Pons (tissue), 1 donor: ENCODE data around the gene PRSS16.
"Not testable (repeated sequence)": the region's sequence is repeated elsewhere in the genome, so short reads cannot be mapped to it uniquely, and the experiment has no call there.

Experiments used
- DNase-seq: peaks from one replicate; pipeline ENCODE4 v3.0.0-alpha.2; 2016; ENCODE audit warnings: low spot score

The PRSS16 gene, protein sequence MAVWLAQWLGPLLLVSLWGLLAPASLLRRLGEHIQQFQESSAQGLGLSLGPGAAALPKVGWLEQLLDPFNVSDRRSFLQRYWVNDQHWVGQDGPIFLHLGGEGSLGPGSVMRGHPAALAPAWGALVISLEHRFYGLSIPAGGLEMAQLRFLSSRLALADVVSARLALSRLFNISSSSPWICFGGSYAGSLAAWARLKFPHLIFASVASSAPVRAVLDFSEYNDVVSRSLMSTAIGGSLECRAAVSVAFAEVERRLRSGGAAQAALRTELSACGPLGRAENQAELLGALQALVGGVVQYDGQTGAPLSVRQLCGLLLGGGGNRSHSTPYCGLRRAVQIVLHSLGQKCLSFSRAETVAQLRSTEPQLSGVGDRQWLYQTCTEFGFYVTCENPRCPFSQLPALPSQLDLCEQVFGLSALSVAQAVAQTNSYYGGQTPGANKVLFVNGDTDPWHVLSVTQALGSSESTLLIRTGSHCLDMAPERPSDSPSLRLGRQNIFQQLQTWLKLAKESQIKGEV

DNA sequence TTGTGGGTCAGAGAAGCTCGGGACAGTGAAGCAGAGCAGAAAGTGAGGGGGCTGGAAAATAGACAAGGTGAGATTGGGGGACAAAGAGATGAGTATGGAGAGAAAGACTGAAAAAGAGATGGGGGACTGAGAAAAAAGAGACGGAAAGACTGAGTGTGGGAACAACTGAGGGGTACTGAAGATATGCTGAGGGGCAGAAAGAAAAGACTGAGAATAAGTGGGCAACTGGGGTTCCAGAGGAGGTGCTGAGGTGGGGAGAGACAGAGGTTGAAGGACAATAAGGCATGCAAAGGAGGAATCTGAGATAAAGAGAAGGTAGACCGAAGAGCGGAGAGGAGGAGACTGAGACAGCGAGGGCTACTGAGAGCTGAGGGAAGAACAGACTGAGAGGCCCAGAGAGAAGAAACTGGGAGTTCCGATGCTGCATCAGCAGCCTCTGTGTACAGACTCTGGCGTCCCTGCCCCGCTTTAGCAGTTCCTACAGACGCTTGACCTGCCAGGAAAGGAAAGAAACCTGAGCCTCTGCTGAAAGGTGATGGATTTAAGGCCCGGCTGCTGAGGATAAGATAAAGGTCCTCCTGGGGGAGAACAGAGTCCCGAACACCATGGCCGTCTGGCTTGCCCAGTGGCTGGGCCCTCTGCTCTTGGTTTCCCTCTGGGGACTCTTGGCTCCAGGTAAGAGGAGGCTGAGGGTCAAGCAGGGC, at the start of gene PRSS16:
Gene PRSS16 (plus strand): TSS at position 569 of the 704 bp plus-strand sequence. CDS start 37 bp downstream, at position 606.
- DNase-seq: no peak

DNA sequence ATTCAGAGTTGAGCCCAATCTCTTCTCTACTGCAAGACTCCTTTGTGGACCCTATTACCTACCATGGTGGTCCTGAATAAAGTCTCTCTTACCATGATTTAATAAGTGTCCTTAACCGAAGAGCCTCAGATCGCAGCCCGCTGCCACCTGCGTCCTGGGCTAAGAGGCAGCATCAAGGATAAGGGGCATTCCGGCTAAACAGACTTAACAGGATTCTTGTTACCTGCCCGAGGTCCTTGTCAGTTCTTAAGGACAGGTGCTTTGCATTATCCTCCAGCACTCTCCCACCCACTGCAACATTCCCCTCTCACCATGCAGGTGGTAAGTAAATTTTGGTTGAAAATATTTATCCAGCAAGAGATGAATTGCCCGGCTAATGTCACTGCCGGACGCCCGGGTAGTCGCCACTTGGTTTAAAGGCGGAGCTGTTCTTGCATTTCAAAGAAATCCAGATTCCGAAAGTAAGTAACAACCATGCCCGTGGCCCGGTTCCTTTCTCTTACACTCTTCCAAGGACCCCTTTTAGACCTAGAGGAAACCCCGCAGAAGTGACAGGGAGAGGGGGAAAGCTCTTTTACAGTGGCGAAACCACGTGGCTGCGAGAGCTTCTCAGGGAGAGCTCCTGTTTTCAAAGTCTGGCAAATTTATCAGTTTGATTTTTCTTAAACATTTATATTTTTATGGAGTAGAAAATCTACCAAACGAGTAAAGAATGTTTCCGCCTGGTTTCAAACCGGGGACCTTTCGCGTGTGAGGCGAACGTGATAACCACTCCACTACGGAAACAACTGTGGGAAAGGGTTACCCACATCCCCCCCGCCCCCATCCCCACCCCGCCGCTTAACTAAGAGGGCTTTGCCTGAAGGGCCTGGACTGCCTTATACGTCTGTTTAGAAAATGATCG, 41.9 kb upstream of the PRSS16 start:
- no peak for DNase-seq

DNA sequence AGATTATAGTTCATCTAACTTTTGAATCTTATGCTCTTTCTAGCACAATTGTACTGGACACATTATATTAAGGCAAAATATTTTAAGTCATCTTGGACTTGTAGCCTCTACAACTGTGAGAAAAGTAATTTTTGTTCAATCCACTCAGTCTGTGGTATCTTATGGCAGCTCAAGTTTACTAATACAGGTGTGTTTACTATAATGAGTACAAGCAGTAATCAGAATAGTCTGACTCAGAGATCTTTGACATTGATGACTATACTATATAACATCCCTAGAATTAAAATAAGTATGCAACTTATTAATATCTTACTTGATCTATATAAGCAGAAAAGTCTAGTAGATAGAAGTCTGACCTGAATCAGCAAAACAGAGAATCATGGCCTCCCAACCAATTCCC, 40.7 kb upstream of the PRSS16 start:
- no peak for DNase-seq

DNA sequence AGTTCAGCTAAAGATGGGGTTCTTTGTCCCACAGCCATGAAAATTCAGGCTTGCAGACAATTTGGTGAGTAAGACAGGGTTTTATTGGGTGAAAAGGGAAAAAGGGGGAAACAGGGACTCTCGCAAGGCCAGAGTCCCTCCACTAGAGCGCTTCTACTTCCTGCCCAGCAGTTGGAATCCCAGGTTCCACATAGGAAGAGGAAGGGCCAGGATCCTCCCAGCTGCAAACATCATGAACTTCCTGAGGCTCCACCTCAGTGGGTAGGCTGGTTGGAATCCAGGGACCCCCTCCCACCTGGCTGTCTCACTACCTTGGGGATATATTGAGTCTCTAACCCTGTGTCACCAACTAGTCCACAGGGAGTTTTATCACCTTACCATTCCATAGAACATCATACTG, 39.5 kb upstream of the PRSS16 start:
- no peak for DNase-seq

DNA sequence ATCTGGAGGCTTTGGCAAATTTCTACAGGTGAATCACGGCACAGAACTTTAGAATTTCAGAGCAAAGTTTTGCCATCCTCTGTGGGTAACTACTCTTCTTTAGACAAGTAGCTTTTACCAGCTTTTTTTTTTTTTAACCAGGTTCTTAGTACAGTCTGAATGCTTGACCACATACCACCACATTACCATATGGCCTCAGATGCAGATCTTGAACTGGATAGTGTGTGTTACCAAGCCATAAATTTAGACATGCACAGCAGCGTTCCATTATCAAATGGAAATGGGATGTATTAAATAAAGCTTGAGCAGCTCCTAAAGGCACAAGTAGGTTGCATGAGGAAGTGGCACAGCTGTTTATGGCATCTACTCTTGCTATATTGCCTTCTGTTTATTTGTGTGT, 38.3 kb upstream of the PRSS16 start:
- DNase-seq: no peak

DNA sequence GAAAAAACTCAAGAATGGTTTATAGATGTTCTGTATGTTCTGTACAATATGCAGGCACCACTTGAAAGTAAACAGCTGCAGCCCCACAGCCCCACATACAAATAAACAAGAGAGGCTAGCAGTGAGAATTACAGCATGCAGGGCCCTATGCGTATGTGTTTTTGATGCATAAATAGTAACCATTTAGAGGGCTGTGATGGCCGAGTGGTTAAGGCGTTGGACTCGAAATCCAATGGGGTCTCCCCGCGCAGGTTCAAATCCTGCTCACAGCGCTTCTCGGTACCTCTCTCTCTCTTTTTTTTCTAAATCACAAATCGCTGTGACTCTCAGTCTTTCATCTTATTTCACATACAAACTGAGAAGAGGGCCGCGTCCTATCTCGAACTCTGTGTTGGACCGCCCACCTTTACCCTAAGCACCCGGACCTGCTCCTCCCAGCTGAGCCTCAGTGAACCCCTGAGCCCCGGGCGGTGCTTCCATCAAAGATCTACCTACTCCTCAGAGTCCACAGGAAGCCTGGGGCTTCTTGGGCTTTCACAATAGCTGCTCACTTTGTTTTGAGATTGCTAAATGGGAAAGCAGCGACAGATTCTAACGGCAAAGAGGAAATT, 37.7 kb upstream of the PRSS16 start:
- no peak for DNase-seq

DNA sequence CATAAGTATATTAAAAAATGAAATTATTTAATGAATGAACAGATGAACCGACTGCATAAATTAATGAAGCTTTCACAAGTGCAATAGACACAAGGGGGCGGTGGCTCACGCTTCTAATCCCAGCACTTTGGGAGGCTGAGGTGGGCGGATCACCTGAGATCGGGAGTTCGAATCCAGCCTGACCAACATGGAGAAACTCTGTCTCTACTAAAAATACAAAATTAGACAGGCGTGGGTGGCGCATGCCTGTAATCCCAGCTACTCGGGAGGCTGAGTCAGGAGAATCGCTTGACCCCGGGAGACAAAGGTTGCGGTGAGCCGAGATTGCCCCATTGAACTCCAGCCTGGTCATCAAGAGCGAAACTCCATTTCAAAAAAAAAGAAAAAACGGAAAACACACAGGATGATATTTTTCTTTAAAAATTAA, 34.4 kb upstream of the PRSS16 start:
- not testable (repeated sequence) for DNase-seq

DNA sequence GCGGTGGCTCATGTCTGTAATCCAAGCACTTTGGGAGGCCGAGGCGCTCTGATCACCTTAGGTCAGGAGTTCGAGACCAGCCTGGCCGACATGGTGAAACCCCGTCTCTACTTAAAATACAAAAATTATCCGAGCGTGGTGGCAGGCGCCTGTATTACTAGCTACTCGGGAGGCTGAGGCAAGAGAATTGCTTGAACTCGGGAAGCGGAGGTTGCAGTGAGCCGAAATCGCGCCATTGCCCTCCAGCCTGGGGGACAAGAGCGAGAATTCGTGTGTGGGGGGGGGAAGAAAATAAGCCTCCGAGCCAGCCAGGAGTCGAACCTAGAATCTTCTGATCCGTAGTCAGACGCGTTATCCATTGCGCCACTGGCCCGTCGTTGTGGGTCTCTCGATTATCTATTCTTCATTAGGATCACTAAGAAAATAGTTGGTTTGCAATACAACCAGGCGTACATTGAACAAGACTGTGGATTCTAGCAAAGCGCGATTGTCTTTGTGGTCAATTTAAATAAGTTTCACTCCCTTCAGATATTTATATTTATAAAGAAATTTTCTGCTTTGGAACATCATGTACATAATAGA, 33.9 kb upstream of the PRSS16 start:
- DNase-seq: no peak

DNA sequence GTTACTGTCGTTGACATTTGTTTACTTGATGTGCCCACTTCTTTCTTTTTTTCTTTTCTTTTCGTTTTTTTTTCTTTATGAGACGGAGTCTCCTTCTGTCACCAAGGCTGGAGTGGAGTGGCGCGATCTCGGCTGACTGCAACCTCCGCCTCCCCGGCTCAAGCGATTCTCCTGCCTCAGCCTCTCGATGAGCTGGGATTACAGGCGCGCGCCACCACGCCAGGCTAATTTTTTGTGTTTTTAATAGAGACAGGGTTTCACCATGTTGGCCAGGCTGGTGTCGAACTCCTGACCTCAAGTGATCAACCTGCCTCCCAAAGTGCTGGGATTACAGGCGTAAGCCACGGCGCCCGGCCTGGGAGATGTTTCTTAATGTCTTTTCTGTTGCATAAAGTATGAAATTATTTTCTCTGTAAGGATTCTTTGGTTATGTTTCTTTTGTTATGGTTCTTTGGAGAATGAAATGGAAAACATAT, 33.3 kb upstream of the PRSS16 start:
- no peak for DNase-seq

DNA sequence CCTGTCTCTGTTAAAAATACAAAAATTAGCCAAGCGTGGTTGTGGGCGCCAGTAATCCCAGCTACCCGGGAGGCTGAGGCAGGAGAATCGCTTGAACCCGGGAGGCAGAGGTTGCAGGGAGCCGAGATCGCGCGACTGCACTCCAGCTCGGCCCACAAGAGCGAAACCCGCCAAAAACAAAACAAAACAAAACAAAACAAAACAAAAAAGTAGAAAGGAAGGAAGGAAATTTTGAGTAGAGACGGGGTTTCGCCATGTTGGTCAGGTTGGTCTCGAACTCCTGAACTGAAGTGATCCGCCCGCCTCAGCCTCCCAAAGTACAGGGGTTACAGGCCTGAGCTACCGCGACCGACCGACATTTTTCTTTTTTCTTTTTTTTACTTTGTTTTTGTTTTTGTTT, 30.6 kb upstream of the PRSS16 start:
- DNase-seq: no peak

DNA sequence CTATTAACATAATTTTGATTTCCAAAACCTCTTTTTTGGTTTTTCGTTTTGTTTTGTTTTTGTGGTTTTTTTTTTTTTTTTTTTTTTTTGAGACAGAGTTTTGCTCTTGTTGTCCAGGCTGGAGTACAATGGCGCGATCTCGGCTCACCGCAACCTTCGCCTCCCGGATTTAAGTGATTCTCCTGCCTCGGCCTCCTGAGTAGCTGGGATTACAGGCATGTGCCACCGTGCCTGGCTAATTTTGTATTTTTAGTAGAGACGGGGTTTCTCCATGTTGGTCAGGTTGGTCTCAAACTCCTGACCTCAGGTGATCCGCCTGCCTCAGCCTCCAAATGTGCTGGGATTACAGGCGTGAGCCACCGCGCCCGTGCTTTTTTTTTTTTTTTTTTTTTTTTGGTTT, 24.5 kb upstream of the PRSS16 start:
- DNase-seq: not testable (repeated sequence)

DNA sequence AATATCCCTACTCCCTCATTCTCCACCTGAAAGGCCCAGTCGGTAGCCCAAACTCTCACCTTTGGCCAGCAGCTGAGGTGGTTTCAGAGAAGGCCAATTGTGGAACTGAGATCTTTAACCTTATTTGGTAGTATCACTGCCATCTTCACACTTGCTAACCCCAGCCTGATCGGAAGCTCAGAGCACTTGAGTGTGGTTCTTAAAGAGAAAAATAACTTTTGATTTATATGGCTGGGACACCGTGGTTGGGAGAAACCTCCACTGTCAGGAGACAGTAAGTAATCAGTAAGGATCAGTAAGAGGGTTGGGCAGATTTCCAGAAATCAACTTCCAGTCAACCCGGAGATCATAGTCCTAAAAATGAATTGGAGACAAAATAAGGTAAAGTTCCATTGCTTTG, 22.8 kb upstream of the PRSS16 start:
- no peak for DNase-seq

DNA sequence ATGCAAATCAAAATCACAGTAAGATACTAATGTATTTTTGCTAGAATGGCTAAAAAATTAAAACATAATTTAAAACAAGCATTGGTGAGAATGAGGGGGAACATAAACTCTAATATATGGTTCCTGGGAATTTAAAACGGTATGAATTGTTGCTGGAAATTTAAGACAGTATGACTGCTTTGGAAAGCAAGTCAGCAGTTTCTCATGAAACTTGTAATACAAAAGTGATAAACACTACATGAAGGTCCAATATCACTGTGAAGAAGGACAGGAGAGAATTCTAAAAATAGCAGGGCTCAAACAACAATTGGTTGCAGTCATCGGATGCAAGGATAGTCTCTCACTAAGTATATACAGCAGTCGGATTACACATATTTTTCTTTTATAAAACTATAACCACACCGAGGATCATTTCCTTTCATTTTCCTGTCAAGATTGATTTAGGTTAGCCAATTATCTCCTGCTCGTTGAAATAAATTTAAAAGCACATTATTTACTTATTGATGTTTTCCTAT, 18.5 kb upstream of the PRSS16 start:
- DNase-seq: no peak

DNA sequence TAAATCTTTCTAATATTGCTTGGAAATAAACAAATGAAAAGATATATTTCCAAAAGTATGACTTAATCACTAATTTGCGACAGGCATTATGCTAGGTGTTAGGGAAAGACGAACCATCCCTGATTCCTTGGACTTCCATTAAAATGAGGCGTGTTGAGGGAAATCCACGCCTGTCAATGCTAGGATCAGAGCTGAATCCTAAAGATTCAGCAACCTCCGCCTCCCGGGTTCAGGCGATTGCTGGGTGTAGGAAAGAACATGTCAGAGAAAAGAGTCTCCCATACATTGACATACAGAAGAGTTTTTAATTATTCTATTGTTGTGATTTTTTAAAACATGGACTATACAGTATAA, 16.8 kb upstream of the PRSS16 start:
- DNase-seq: no peak

DNA sequence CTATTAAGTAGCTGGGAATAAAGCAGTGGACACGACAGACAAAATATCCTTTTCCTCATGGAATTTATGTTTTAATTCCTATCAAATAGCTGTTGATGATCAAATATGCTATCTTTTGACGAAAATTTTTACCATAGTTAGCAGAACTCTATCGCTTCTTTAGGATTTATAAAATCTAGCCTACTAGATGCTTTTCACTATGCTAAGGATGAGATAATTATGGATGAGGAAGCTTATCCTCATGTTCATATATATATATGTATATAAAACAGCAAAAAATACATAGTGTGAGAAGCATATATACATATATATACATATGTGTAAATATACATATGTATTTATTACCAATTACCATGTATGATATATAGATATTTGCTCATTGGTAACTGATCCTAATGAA, 12.9 kb upstream of the PRSS16 start:
- no peak for DNase-seq

DNA sequence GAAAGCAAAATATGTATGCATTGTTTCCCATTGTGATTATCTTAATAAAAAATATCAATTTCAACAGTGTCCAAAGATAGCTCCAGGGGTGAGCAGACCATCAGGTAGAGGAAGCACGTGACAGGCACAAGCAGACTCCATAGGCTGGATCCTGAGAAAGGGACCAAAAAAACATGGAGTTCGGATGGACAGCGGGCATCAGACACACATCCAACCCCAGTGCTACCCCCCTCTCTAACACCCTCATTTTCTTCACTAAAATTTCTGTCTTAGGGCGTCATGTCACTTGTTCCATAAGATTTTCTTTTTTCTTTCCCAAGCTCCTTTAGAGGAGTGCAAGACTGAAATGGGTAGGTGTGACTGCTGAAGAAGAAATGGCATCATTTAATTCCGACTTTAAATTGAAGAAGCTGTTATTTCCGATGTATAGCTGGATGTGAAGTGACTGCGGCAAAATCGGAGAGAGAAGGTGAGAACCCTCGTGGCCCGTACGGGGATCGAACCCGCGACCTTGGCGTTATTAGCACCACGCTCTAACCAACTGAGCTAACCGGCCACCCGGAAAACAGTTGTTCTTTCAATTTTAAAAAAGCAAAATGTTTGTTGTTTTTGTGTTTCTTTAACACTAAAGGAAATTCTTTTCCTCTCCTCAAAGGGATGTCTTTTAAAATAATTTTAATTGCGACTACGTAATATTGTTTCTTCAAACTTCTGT, 10.3 kb upstream of the PRSS16 start:
- DNase-seq: no peak

DNA sequence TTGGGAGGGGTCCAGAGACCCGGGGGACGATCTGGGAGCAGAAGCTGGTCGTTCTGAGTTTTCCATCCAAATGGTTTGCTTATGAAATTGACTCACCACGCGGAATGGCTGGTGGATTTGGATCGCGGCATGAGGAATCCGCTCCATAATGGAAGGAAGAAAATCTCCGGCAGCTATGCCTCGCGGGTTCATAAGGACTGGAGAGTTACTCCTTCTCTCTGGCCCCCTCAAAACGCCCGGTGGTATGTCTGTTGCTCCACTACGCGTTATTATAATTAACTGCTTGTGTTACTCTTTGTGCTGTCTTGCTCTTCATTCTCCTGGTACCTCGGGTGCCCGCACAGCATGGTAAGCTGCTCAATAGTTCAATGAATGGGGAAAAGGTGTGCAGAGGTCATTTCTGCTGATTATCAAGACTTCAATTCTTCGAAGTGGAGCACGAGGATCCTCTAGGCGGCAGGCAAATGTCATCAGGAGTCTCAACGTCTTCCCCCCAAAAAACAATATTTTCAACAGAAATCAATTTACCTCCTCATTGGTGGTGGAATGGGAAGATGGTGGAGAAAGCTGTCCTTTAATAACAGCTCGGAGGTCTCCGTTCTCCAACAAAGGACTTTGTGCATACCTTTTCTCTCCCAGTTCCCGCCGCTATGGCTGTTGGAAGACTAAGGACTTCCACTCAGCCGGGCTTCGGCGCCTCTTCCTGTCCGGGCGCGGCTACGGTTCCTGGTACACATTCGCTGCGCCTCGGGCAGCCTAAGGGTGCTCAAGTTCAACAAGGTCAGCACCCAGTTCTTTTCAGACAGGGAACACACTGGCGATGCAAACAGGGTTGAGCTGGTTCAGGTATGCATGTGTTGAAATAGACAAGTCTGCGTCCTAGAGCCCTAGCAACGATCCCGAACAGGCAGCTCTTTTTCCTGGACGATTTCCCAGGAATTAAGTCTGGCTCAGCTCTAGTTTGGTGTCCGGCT, 9.2 kb upstream of the PRSS16 start:
- DNase-seq: no peak

DNA sequence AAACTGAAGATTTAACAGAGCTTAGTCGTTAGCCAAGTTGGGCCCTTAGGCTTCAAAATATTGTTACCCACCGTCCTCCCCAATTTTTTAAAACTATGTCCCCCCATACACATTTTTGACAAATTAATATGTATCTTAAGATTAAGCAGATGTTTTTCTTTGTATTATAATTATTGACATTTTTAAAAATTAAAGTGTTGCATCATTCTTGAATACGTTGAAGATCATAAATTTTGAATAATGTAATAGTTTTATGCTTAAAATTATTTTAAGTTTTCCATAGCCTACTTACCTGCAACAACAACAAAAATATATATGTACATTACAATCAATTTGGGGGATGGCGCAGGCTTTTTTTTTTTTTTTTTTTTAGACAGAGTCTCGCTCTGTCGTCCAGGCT, 8.2 kb upstream of the PRSS16 start:
- no peak for DNase-seq

DNA sequence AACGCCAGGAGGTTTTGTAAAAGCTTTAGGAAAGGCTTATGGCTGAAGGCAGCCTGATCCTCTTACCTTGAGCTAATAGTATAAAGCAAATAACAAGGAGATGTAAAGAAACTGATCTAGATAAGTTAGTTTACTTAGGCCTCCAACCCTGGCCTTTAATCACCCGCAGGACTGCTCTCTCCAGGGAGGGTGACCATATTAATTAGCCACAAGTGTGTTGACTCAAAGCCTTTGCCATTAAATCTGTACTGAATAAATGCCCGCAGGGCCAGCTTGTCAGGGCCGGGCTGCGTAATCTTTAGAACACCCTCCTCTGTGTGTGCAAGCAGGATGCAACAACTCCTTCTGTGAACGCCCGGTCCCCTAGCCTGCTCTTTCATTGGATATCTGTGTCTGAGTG, 6.1 kb upstream of the PRSS16 start:
- no peak for DNase-seq
